Activated T-helper 1 cell treated with anti-CD3 and anti-CD28 coated beads, Interleukin-12 subunit alpha, Interleukin-12 subunit beta, Interleukin-2, Interleukin-4 antibody, amounts not matched to agents 30 ng/mL and 10 ng/mL and 1 ng/mL, durations not matched to agents 14 hours and 24 hours and 36 hours (primary cell): ENCODE results near the gene PDE3A. TPM values are rescaled to one million over a fixed set of nuclear protein-coding genes. Genes with fewer than 3 reads are reported as not detected.

Experiments used
- DNase-seq: peaks from one replicate; pipeline ENCODE4 v3.0.0; 2021; ENCODE audit warnings: low spot score
- H3K27ac Mint-ChIP-seq: one replicate; pipeline ENCODE4 v1.8.0; 2021; ENCODE audit warnings: mild to moderate bottlenecking, mixed read lengths
- H3K27me3 Mint-ChIP-seq: one replicate; pipeline ENCODE4 v1.8.0; 2022; ENCODE audit warnings: mild to moderate bottlenecking, moderate library complexity, mixed read lengths; ENCODE audit not compliant: insufficient read depth
- H3K36me3 Mint-ChIP-seq: one replicate; pipeline ENCODE4 v1.8.0; 2021; ENCODE audit warnings: low read depth, mixed read lengths
- H3K4me1 Mint-ChIP-seq: one replicate; pipeline ENCODE4 v1.8.0; 2021; ENCODE audit warnings: low read depth, mixed read lengths
- H3K4me3 Mint-ChIP-seq: one replicate; pipeline ENCODE4 v1.8.0; 2021; ENCODE audit warnings: mild to moderate bottlenecking, moderate library complexity, mixed read lengths
- H3K9me3 Mint-ChIP-seq: one replicate; pipeline ENCODE4 v1.8.0; 2021; ENCODE audit warnings: mixed read lengths
- intact Hi-C: fragments of 100-400 bp; cut with micrococcal nuclease; formaldehyde crosslinking; loops from one replicate; pipeline ENCODE4 v1.15.1; 2024
- total RNA-seq: library from RNA; stranded (reverse); gene quantifications from 2 replicates; pipeline ENCODE4 v1.2.3, GENCODE V29; 2022

Gene PDE3A
- total RNA-seq, 1 donor from 2014 or later = not detected

DNA sequence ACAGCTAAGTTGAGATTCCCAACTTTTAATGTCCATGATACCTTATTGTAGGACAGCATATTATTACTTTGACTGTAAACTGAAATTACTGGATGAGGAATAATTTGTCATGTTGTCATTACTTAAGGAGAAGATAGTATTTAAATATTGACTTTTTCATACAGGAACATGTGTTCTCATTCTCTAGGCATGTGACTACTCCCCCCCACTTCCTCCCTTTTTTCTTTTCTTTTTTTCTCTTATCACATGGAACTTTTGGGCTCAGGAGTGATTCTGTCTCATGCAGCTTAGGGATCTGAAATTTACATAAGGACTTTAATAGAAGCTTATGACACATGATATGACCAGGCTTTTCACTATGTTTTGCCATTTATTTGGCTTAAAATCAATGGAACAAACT, 199.1 kb downstream of the PDE3A start:
- H3K27me3 Mint-ChIP-seq = peaks cover 2% of the 10 kb centered on the region
- DNase-seq = no peak
- H3K36me3 Mint-ChIP-seq = no peaks in the 10 kb centered on the region
- no peaks in the 10 kb centered on the region for H3K4me1 Mint-ChIP-seq
- no peak overlapping the region for H3K27ac Mint-ChIP-seq
- intact Hi-C loops = no loop called here
- no peak overlapping the region for H3K4me3 Mint-ChIP-seq
- H3K9me3 Mint-ChIP-seq = no peaks in the 10 kb centered on the region

- H3K36me3 Mint-ChIP-seq = no peaks in the 10 kb centered on the region
- no peak overlapping the region for H3K27ac Mint-ChIP-seq
- H3K4me3 Mint-ChIP-seq = no peak overlapping the region
- H3K4me1 Mint-ChIP-seq = no peaks in the 10 kb centered on the region
- DNase-seq = no peak
- no peaks in the 10 kb centered on the region for H3K9me3 Mint-ChIP-seq
- intact Hi-C loops = no loop called here
- H3K27me3 Mint-ChIP-seq = no peaks in the 10 kb centered on the region
These were observed 204.1 kb downstream of the PDE3A start for GRCh38 chr12:20572451-20572850.

DNA sequence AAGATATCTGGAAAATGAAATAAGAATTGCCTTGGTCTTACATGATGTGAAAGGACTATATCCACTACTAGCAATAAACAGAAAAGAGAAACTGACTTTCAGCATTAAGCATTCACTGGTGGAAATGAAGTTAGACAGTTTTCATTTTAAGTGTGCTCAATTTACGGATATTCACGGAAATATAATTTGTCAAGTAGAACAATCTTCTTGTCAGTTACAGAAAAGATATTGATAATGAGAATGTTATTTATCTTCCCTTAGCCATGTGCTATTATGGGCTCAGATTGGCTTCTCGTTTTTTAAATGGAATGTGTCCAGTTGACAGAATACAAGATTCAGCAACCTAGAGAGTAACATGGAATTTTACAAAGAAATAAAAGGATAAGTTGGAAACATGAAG, 208.2 kb downstream of the PDE3A start:
- intact Hi-C loops = no loop called here
- Mint-ChIP-seq H3K9me3 (no peaks in the 10 kb centered on the region), H3K4me1 (no peaks in the 10 kb centered on the region), H3K4me3 (no peak overlapping the region), H3K36me3 (no peaks in the 10 kb centered on the region), H3K27me3 (no peaks in the 10 kb centered on the region), H3K27ac (no peak overlapping the region)
- DNase-seq = no peak

- Mint-ChIP-seq H3K4me3 (no peak overlapping the region), H3K4me1 (no peaks in the 10 kb centered on the region), H3K9me3 (no peaks in the 10 kb centered on the region), H3K27me3 (no peaks in the 10 kb centered on the region), H3K27ac (no peak overlapping the region), H3K36me3 (no peaks in the 10 kb centered on the region)
- no peak for DNase-seq
- intact Hi-C loops = no loop called here
These were observed 208.7 kb downstream of the PDE3A start for GRCh38 chr12:20577054-20577453.

DNA sequence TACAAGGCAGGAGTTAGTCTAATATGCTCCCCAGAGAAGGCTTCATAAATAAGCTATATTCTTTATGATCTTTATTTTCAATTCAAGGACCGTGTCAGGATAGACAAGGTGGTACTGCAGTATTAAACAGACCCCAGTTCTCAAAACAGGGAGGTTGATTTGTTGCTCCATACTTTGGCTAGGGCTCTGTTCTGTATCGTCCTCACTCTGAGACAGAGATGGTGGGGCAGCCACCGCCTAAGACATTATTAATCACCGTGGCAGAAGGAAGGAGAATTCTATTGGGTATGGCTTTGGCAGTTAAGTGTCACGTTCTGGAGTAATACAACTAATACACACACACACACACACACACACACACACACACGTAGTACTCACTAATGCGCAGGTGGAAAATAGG, 209.8 kb downstream of the PDE3A start:
- Mint-ChIP-seq H3K4me3 (no peak overlapping the region), H3K27me3 (no peaks in the 10 kb centered on the region), H3K9me3 (no peaks in the 10 kb centered on the region), H3K27ac (no peak overlapping the region), H3K36me3 (no peaks in the 10 kb centered on the region), H3K4me1 (no peaks in the 10 kb centered on the region)
- no peak for DNase-seq
- intact Hi-C loops = no loop called here

DNA sequence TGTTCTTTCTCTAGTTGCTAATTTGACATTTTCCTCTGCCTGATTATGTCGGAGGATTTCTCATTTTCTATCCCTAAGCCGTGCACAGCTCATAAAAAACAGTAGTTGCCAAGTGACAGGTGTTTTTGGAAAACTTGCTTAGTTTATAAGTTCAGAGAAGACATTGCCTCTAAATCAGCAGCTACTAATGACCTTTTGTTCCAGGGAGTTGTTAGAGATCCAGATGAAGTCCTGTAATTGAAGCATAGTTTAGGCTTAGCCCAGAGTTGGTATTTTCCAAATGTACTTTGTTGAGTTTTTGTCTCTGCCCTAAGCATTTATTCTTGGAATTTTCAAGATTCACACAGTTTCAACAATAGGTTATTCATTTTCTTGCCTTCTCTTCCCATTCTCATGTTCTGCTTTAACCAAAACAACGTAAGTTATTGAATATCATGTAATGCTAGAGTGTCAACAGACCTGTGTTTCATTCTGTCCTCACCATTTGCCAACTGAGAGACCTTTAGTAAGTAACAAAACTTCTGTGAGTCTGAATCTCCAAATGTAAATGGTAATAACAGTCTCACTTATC, 216.8 kb downstream of the PDE3A start:
- Mint-ChIP-seq H3K4me3 (no peak overlapping the region), H3K36me3 (no peaks in the 10 kb centered on the region), H3K27me3 (no peaks in the 10 kb centered on the region), H3K27ac (no peak overlapping the region), H3K4me1 (no peaks in the 10 kb centered on the region), H3K9me3 (no peaks in the 10 kb centered on the region)
- DNase-seq = no peak
- intact Hi-C loops = no loop called here

- H3K27me3 Mint-ChIP-seq = no peaks in the 10 kb centered on the region
- no peak for DNase-seq
- H3K36me3 Mint-ChIP-seq = no peaks in the 10 kb centered on the region
- no peaks in the 10 kb centered on the region for H3K9me3 Mint-ChIP-seq
- no peak overlapping the region for H3K4me3 Mint-ChIP-seq
- H3K4me1 Mint-ChIP-seq = no peaks in the 10 kb centered on the region
- intact Hi-C loops = no loop called here
- H3K27ac Mint-ChIP-seq = no peak overlapping the region
These were observed 217.6 kb downstream of the PDE3A start for GRCh38 chr12:20585913-20586312.

GRCh38 chr12:20588042-20588441, 219.7 kb downstream of the PDE3A start:
- no peak for DNase-seq
- no peak overlapping the region for H3K27ac Mint-ChIP-seq
- intact Hi-C loops = no loop called here
- no peaks in the 10 kb centered on the region for H3K9me3 Mint-ChIP-seq
- no peaks in the 10 kb centered on the region for H3K4me1 Mint-ChIP-seq
- no peaks in the 10 kb centered on the region for H3K27me3 Mint-ChIP-seq
- H3K36me3 Mint-ChIP-seq = no peaks in the 10 kb centered on the region
- H3K4me3 Mint-ChIP-seq = no peak overlapping the region

GRCh38 chr12:20590570-20590969, 222.2 kb downstream of the PDE3A start:
- intact Hi-C loops = no loop called here
- Mint-ChIP-seq H3K27me3 (no peaks in the 10 kb centered on the region), H3K36me3 (no peaks in the 10 kb centered on the region), H3K4me3 (no peak overlapping the region), H3K4me1 (no peaks in the 10 kb centered on the region), H3K9me3 (no peaks in the 10 kb centered on the region), H3K27ac (no peak overlapping the region)
- DNase-seq = no peak

- no peaks in the 10 kb centered on the region for H3K9me3 Mint-ChIP-seq
- no peak overlapping the region for H3K4me3 Mint-ChIP-seq
- H3K27ac Mint-ChIP-seq = no peak overlapping the region
- intact Hi-C loops = no loop called here
- no peak for DNase-seq
- no peaks in the 10 kb centered on the region for H3K27me3 Mint-ChIP-seq
- no peaks in the 10 kb centered on the region for H3K4me1 Mint-ChIP-seq
- H3K36me3 Mint-ChIP-seq = no peaks in the 10 kb centered on the region
These were observed 224.2 kb downstream of the PDE3A start for GRCh38 chr12:20592556-20592955.

DNA sequence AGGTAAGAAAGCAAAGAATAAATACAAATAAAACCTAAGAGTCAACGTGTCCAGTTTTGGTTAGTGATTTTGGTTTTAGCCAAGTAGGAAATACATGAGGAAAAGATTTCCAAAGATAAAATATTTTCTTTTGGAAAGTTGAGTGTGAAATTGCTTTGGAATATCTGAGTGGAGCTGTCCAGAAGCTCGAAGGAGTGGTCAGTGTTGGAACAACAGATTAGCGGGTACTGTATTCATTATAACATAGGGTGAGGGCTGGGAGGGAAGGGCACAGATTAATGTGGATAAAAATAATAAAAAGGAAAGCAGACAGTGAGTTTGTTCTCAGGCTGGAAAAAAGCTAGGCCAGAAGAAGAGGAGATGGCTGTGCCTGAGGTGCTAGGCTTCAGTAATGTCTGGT, 225.3 kb downstream of the PDE3A start:
- no peak overlapping the region for H3K27ac Mint-ChIP-seq

GRCh38 chr12:20596061-20596460, 227.7 kb downstream of the PDE3A start:
- Mint-ChIP-seq H3K27ac (no peak overlapping the region), H3K27me3 (no peaks in the 10 kb centered on the region), H3K4me1 (no peaks in the 10 kb centered on the region), H3K36me3 (no peaks in the 10 kb centered on the region), H3K4me3 (no peak overlapping the region), H3K9me3 (no peaks in the 10 kb centered on the region)
- intact Hi-C loops = no loop called here
- no peak for DNase-seq

More for the DNA sequence above, 225.3 kb downstream of the PDE3A start:
- Mint-ChIP-seq H3K36me3 (no peaks in the 10 kb centered on the region), H3K27me3 (no peaks in the 10 kb centered on the region), H3K4me1 (no peaks in the 10 kb centered on the region), H3K4me3 (no peak overlapping the region), H3K9me3 (no peaks in the 10 kb centered on the region)
- intact Hi-C loops = no loop called here
- no peak for DNase-seq

DNA sequence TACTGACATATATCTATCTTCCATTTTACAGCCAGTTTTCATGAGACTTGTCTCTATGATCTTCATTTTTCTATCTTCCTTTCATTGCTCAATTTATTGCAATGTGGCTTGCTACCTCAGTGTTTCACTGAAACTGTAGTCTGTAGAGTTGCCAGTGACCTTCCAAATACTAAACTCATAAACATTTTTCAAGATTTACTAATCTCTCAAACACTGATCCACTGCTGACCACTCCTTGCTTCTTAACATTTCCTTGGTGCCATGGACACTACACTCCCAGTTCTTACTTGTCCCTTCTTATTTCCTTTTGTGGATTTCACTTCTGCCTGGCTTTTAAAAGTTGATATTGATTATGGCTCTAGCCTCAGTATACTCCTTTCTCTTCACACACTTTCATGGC, 231.4 kb downstream of the PDE3A start:
- H3K4me3 Mint-ChIP-seq = no peak overlapping the region

GRCh38 chr12:20601668-20602280, 233.4 kb downstream of the PDE3A start:
- H3K9me3 Mint-ChIP-seq = no peaks in the 10 kb centered on the region
- no peak overlapping the region for H3K4me3 Mint-ChIP-seq
- DNase-seq = no peak
- no peaks in the 10 kb centered on the region for H3K4me1 Mint-ChIP-seq
- H3K27ac Mint-ChIP-seq = no peak overlapping the region
- intact Hi-C loops = no loop called here
- H3K36me3 Mint-ChIP-seq = no peaks in the 10 kb centered on the region
- H3K27me3 Mint-ChIP-seq = no peaks in the 10 kb centered on the region

More for the DNA sequence above, 231.4 kb downstream of the PDE3A start:
- Mint-ChIP-seq H3K9me3 (no peaks in the 10 kb centered on the region), H3K36me3 (no peaks in the 10 kb centered on the region), H3K27ac (no peak overlapping the region), H3K4me1 (no peaks in the 10 kb centered on the region), H3K27me3 (no peaks in the 10 kb centered on the region)
- DNase-seq = no peak
- intact Hi-C loops = loop anchor here (1.0 kb wide), 1 partner anchor 135 kb away; no protein-coding TSS in a partner anchor
